Activated T-helper 1 cell treated with Interleukin-2 at 50 U/mL for 16 hours (primary cell): ENCODE data around the gene KMT2E.
"Not testable (repeated sequence)": the region's sequence is repeated elsewhere in the genome, so short reads cannot be mapped to it uniquely, and the experiment has no call there.

Experiments
- DNase-seq: peaks from one replicate; pipeline ENCODE4 v3.0.0-alpha.2; 2020; ENCODE audit warnings: low read depth

The KMT2E gene

GRCh38 chr7:105013816-105014692 is at the start of gene KMT2E:
KMT2E (plus strand) TSS chr7:105014205; CDS start chr7:105040953, 26,748 bp downstream.
- peak; percentile 89 for DNase-seq

DNA sequence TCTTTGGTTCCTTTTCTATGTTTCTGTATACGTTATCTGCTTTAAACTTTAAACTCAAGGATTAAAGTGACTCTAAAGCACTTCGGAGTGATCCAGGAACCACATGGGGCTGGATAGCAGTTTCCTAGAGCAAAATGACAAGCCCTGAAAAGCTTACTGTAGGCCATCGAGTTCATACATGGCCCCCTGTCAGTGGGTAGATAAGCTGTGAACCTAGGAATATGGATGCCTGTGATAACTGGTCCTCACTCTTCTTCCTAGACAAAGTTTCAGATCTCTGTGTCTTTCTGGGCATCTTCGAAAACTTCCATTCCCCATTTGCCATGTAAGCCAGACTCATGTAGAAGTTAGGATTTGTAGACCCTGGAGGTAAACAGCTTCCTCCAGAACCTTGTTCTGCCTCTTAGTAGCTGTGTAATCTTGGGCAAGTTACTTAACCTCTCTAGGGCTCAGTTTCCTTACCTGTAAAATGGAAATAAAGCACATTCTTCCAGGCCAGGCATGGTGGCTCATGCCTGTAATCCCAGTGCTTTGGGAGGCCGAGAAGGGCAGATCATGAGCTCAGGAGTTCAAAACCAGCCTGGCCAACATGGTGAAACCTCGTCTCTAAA is 49.3 kb upstream of the KMT2E start:
- DNase-seq, result no peak

DNA sequence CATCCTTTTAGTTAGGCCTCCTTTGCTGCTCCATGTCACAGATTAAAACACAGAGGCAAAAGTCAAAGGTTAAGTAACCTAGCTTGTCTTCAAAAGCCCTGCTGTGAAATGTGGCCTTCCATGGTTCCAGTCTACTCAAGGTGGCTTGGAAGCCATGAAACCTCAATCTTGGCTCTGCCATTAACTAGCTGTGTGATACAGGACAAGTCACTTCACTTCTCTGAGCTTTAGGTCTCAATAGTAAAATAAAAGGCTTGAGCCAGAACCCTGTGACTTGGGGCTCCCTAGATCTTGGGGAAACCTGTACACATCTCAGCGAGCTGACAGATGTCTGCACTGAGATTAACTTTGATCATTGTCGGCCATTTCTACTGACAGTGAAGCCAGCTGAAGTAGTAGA is 48.0 kb upstream of the KMT2E start:
- DNase-seq, result no peak

GRCh38 chr7:104967088-104967487 is 46.9 kb upstream of the KMT2E start:
- DNase-seq, result no peak

DNA sequence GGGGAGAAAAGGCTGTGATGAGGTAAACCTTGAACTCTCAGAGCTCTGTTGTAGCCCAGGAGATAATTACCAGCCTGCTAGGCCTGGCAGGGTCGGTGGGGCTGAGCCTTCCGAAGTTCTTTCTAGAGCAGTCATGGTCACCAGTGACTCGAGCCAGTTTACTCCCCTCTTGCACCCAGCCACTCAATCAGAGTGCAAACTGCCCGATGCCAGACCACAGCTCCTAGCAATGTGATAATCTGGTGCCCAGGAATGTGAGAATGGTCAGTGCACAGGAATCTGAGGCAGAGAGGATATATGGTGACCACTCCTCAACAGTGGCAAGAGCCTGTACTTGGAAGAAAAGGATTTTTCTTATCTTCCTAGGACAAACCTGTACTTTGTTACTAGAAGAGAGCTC is 46.4 kb upstream of the KMT2E start:
- no peak for DNase-seq

DNA sequence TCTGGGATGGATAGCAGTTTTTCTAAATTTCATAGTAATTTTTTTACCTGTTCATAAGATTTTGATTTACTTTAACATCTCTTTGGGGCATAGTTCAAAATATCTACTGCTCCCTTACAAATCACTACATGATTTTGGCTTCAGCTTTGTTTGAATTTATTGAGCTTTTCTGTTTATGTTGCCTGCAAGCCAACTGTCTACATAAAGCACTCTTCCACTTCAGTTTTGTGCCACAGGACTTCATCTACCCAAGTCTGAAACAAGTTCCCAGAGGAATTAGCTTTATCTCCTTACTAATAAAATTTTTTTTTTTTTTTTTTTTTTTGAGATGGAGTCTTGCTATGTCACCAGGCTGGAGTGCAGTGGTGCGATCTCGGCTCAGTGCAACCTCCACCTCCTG is 45.4 kb upstream of the KMT2E start:
- no peak for DNase-seq

DNA sequence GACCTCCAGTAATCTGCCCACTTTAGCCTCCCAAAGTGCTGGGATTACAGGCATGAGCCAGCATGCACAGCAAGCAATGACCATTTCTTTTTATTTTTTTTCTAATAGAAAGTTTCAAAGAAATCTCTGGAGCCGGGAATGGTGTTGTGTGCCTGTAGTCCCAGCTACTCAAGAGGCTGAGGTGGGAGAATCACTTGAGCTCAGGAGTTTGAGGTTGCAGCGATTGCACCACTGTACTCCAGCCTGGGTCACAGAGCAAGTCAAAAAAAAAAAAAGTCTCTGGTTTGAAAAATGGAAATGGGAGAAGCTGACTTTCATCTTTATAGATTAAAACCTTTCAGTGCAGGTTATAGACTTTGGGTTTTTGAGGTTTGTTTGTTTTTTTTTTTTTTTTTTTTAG is 44.8 kb upstream of the KMT2E start:
- DNase-seq, result no peak

GRCh38 chr7:104971290-104972071 is 42.5 kb upstream of the KMT2E start:
- DNase-seq, result no peak

DNA sequence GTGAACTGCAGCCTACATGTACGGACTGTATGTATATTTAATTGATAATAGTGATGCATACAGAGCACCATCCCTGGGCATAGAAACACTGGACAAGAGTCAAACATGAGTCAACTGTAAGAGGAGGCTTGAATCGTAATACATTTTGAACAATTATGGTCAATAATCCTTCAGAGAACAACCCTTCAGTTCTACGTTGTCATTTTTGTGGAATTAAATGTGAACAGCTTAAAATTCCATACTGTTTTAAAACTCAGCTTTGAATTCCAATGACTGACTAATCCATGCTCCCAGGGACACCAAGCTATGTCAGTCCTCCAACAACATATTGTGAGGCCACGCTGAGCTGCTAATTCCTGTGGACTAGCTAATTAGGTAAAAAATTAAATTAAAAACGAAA is 41.5 kb upstream of the KMT2E start:
- no peak for DNase-seq

DNA sequence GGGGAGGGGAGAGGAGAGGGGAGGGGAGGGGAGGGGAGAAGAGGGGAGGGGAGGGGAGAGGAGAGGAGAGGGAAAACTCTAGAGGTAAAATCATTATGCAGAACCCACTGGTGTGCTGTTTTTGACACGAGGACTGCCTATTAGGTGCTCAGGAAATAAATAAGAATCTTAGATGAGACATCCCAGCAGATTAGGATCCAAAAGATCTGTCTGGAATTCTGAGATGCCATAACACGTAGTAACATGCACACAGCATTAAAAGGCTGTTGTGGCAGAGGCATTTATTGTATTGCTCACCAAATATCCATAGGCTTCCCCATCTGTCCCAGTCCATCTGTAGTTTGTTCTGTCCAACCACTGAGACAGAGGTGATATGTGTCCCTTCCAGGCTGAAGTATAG is 40.8 kb upstream of the KMT2E start:
- DNase-seq, result no peak

- DNase-seq, result no peak
Measured at GRCh38 chr7:104973909-104974415, 40.0 kb upstream of the KMT2E start.

GRCh38 chr7:104975553-104975952 is 38.5 kb upstream of the KMT2E start:
- DNase-seq, result not testable (repeated sequence)

DNA sequence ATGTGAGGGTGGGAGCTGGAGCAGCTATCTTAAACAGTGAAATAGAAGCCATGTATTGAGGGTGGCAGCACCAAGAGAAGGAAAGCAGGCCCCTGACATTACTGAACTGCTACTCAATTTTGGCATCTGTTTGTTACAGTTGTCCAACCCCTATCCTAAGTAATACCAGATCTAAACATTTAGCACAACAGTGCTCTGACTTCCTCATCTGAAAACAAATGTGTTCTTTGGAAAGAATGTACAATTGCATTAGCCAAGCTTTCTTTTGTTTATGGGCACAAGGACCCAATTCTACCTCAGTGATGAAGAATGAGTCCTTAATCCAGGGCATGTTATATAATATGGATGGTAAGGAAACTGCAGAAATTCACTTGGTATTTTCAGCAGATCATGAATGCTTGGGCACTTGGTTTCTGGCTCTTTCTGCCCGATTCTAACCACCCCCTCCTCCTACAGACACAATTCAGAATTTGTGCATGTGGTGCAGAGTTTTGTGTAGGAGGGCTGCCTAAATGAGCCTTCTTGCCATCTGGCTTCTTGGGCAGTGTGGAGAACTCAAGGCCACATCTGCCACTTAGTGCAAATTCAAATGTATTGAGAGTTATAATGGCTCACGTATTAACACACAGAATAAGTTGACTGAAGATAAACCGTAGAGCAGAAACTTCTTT is 36.9 kb upstream of the KMT2E start:
- no peak for DNase-seq

GRCh38 chr7:104978460-104978859 is 35.5 kb upstream of the KMT2E start:
- no peak for DNase-seq

- no peak for DNase-seq
Measured at GRCh38 chr7:104979167-104979841, 34.7 kb upstream of the KMT2E start.

DNA sequence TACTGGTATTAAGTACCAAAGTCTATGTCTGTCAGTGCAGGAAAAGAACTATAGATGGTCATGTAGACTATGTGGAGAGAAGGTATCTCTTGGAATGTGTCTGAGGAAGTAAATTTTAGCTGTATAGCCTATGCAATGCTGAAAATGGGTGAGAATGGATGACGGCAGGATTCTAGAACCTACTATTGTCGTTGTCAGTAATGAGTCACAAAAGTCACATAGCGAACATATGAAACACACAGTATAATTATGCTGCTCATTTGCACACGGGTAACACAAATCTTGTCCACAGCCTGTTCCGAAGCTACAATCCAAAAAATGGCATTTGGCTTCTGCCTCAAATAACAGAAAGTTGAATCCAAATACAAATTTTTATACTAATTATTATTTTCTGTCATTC is 33.6 kb upstream of the KMT2E start:
- DNase-seq, result no peak

- no peak for DNase-seq
Measured at GRCh38 chr7:104980841-104981671, 32.9 kb upstream of the KMT2E start.

- DNase-seq, result no peak
Measured at GRCh38 chr7:104981672-104982037, 32.4 kb upstream of the KMT2E start.

- DNase-seq, result no peak
Measured at GRCh38 chr7:104982308-104983075, 31.5 kb upstream of the KMT2E start.

- no peak for DNase-seq
Measured at GRCh38 chr7:104983076-104983577, 30.9 kb upstream of the KMT2E start.
